GM12891 (cell line): ENCODE results near the gene SMYD4.

Source experiments
- PAX5 ChIP-seq: IDR thresholded peaks from 2 replicates; pipeline ENCODE4 v1.6.1; 2011; ENCODE audit warnings: low read length, moderate library complexity, mild to moderate bottlenecking; ENCODE audit not compliant: insufficient read depth, severe bottlenecking
- POLR2A ChIP-seq: IDR thresholded peaks from 2 replicates; pipeline ENCODE4 v1.6.1; 2011; ENCODE audit warnings: low read depth, low read length, control low read depth
- POLR2AphosphoS5 ChIP-seq: IDR thresholded peaks from 2 replicates; pipeline ENCODE4 v1.6.1; 2011; ENCODE audit warnings: low read depth, low read length, control low read depth

DNA sequence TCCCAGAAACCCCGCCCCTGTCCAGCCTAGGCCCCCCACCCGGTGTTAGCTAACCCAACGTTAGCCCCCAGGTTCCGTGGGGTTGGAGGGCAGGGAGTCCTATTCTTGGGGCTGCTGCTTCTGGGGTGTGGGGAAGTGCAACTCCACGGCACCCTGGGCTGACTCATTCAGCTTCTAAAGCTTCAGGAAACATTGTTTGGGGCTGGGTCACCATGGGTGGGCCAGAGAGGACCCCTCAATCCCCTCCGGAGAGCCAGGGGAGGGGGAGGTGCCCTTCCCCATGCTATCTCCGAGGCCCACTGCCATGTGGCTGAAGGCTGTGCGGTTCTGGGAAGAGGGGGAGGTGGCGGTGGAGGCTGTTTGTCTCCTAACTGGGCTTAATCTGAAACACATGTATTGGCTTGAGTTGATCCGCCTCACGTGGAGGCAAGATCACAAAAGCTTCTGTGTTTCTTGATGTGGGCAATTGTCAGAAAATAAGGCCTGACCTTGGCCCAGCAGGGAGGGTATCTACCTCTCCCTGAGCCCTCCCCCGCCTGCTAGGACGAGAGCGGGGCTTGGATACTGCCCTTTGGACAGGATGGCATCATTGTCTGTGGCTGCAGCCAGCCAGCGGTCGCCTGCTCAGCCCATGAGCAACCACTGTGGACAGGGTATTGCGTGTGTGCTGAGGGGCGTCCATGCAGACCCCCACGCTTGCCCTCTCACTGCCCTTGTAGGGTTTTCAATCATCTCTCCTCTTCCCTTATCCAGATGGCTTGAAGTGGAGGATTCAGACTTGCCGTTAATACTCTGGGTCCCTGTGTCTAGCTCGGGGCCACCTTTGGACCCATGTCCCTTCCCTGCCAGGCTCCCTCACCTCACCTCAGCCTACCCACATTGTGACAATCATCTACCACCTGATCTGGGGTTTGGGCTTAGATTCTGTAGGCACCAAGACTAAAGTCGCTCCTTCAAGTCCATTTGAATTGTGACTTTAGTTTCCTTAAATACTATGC lies 66.5 kb downstream of the SMYD4 start:
- TF ChIP-seq POLR2A (no peak), POLR2AphosphoS5 (no peak), PAX5 (no peak)
